Stimulated activated CD8-positive, alpha-beta memory T cell treated with anti-CD3 and anti-CD28 coated beads, Interleukin-15, amount 100 ng/mL, for 48 hours (primary cell): ENCODE measurements around the gene CRIP2.
A peak's percentile ranks its signal among the peaks of the same experiment; 100 is the strongest.

ENCODE experiments used
- DNase-seq, 2 donors: peaks; one replicate each; pipeline ENCODE4 v3.0.0-alpha.2; 2020; ENCODE audit warnings: low read depth in 2 of 2

The CRIP2 gene

DNA sequence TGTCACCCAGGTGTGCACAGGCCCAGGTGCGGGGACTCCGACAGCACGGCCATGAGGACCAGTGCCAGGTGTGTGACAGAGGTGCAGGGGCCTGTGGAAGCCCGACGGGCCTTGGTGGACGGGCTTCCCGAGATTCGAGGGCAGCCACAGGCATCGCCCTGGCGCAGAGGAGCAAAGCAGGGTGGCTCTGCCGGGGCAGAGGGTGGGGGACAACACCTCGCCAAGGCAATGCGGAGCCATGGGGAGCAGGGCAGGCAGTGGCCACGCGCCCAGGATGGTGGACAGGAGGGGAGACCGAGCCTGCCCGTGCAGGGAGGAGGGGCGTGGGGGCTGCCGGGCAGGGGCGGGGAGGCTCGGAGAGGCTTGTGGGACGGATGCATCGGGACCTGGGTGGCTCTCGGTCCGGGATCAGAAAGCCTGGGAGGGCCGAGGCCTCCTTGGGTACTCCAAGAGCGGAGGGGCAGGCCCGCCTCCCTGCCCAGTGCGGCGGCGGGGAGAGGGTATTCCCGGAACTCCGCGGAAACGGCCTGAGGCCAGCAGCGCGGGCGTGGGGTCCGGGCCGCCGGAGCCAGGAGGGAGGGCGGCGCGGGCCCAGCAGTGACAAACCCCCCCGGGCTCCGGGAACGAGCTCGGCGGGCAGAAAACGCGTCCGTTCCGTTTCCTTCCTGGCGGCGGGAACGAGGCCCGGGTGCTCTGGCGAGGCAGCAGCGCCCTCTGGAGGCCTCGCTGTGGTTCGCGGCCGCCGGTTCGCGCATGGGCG is 53.4 kb downstream of the CRIP2 start:
- DNase-seq = peak; percentile 69 to 71

DNA sequence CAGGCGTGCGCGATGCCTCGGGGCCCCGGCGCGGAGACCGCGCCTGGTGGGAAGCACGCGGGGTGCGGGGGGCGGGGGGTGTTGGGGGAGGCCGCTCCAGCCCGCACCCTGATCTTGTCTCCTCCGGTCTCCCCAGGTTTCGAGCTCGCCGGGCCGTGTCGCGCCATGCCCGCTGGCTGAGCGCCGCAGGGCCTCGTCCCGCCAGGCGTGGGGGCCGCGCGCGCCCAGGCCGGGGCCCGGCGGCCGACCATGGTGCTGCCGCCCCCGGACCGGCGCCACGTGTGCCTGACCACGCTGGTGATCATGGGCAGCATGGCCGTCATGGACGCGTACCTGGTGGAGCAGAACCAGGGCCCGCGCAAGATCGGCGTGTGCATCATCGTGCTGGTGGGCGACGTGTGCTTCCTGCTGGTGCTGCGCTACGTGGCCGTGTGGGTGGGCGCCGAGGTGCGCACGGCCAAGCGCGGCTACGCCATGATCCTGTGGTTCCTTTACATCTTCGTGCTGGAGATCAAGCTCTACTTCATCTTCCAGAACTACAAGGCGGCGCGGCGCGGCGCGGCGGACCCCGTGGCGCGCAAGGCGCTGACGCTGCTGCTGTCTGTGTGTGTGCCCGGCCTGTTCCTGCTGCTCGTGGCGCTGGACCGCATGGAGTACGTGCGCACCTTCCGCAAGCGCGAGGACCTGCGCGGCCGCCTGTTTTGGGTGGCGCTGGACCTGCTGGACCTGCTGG is 54.1 kb downstream of the CRIP2 start:
- peak in 1 of 2 donors; percentile 59 for DNase-seq

DNA sequence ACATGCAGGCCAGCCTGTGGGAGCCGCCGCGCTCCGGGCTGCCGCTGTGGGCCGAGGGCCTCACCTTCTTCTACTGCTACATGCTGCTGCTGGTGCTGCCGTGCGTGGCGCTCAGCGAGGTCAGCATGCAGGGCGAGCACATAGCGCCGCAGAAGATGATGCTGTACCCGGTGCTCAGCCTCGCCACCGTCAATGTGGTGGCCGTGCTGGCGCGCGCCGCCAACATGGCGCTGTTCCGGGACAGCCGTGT is 54.6 kb downstream of the CRIP2 start:
- no peak for DNase-seq
